Bone marrow (tissue), 2 donors: ENCODE measurements around the gene PPP1R14C.
"Not testable (repeated sequence)": the region's sequence is repeated elsewhere in the genome, so short reads cannot be mapped to it uniquely, and the experiment has no call there.

Source experiments
- DNase-seq, 2 donors: peaks; one replicate each; lab custom pipeline; 2025; lab: John Stamatoyannopoulos, UW

PPP1R14C gene

GRCh38 chr6:150142670-150143515 is at the start of gene PPP1R14C:
Gene PPP1R14C (plus strand): TSS chr6:150143044. CDS start chr6:150143193, 149 bp downstream.
- DNase-seq = no peak

GRCh38 chr6:150093397-150093796 is 49.4 kb upstream of the PPP1R14C start:
- no peak for DNase-seq

GRCh38 chr6:150098155-150098554 is 44.7 kb upstream of the PPP1R14C start:
- no peak for DNase-seq

- DNase-seq = no peak
Measured at GRCh38 chr6:150099546-150099945, 43.3 kb upstream of the PPP1R14C start.

- no peak for DNase-seq
Measured at GRCh38 chr6:150099953-150100352, 42.9 kb upstream of the PPP1R14C start.

GRCh38 chr6:150100745-150101144 is 42.1 kb upstream of the PPP1R14C start:
- DNase-seq = no peak

- DNase-seq = no peak
Measured at GRCh38 chr6:150102750-150103270, 40.0 kb upstream of the PPP1R14C start.

GRCh38 chr6:150112233-150112632 is 30.6 kb upstream of the PPP1R14C start:
- no peak for DNase-seq

GRCh38 chr6:150115769-150116168 is 27.1 kb upstream of the PPP1R14C start:
- no peak for DNase-seq

- DNase-seq = no peak
Measured at GRCh38 chr6:150116200-150116800, 26.5 kb upstream of the PPP1R14C start.

- DNase-seq = no peak
Measured at GRCh38 chr6:150118203-150118602, 24.6 kb upstream of the PPP1R14C start.

GRCh38 chr6:150118627-150119026 is 24.2 kb upstream of the PPP1R14C start:
- DNase-seq = no peak

GRCh38 chr6:150119173-150119572 is 23.7 kb upstream of the PPP1R14C start:
- DNase-seq = no peak

GRCh38 chr6:150123645-150124044 is 19.2 kb upstream of the PPP1R14C start:
- DNase-seq = no peak

- DNase-seq = no peak
Measured at GRCh38 chr6:150124235-150124634, 18.6 kb upstream of the PPP1R14C start.

- no peak for DNase-seq
Measured at GRCh38 chr6:150126641-150127291, 16.1 kb upstream of the PPP1R14C start.

- no peak for DNase-seq
Measured at GRCh38 chr6:150128425-150128824, 14.4 kb upstream of the PPP1R14C start.

GRCh38 chr6:150129616-150130505 is 13.0 kb upstream of the PPP1R14C start:
- no peak for DNase-seq

- DNase-seq = no peak
Measured at GRCh38 chr6:150133686-150134085, 9.2 kb upstream of the PPP1R14C start.

- no peak for DNase-seq
Measured at GRCh38 chr6:150134280-150134920, 8.4 kb upstream of the PPP1R14C start.

GRCh38 chr6:150137711-150138110 is 5.1 kb upstream of the PPP1R14C start:
- not testable (repeated sequence) for DNase-seq
